ENCODE measurements around the gene HTN3.
"Not testable (repeated sequence)": the region's sequence is repeated elsewhere in the genome, so short reads cannot be mapped to it uniquely, and the experiment has no call there.

HTN3 gene

DNA sequence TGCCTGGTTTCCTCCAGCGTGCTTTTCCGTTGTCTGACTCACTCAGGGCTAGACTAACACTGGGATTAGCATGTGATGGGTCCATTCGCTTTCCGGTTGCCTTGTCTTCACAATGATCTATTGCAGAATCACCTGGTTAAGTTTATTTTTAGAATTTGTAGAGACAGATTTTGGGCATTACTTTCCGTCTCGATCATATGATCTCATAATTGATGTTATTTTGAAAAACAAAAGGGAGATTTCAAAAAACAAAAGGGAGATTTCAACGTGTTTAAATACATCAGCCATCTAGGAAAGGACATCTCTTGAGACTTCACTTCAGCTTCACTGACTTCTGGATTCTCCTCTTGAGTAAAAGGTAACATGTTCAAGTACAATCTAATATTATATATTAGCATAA, at the start of gene HTN3:
TSS of gene HTN3 (plus strand) at position 301 of the 400 bp plus-strand sequence. CDS start 2,282 bp downstream, outside the sequence.
- H3K4me3 ChIP-seq (ENCODE audit: low read depth, low read length); DNase-seq (ENCODE audit: low read depth): not testable (repeated sequence)

GRCh38 chr4:69984030-69984443, 44.2 kb upstream of the HTN3 start:
- DNase-seq (ENCODE audit: low read depth) = peak; percentile 26
- H3K4me3 ChIP-seq (ENCODE audit: low read depth, low read length) = no peak overlapping the region
- TF ChIP-seq CTCF (IDR thresholded peaks at IDR 0.05; ENCODE audit: insufficient read depth, low read depth, low read length, missing control alignments) = no peak

DNA sequence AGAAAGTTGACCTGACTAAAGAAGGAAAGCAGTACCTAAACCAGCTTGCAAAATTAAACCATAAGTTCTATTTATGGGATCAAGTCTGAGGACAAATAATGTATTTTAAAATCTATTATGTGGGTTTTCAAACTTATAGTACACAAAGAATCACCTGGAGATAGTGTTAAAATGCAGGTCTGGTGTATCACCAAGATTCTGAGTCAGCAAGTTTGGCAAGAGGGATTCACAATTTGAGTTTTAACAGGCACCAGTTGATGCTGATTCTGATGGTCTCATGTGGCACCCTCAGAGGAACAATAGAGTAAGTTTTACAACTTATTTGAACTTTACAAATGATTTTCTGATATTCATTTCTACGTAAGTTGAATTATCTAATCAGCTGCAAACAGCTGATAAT, 41.6 kb upstream of the HTN3 start:
- no peak for TF ChIP-seq CTCF (IDR thresholded peaks at IDR 0.05; ENCODE audit: insufficient read depth, low read depth, low read length, missing control alignments)

GRCh38 chr4:69991016-69991415, 37.2 kb upstream of the HTN3 start:
- no peak for DNase-seq (ENCODE audit: low read depth)
- no peak overlapping the region for H3K4me3 ChIP-seq (ENCODE audit: low read depth, low read length)
- TF ChIP-seq CTCF (IDR thresholded peaks at IDR 0.05; ENCODE audit: insufficient read depth, low read depth, low read length, missing control alignments) = no peak

More for the DNA sequence above, 41.6 kb upstream of the HTN3 start:
- DNase-seq (ENCODE audit: low read depth) = no peak
- H3K4me3 ChIP-seq (ENCODE audit: low read depth, low read length) = no peak overlapping the region

DNA sequence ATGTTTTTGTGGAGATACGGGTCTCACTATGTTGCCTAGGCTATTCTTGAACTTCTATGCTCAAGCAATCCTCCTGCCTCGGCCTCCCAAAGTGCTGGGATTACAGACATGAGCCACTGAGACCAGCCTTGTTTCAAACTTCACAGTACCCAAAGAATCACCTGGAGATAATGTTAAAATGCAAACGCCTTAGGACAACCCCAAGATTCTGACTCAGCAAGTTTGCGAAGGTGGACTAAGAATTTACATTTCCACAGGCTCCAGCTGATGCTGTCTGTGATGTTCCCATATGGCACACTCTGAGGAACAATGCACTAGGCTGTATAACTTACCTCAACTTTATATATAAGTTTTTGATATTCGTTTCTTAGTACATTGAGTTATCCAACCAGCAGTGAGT, 33.5 kb upstream of the HTN3 start:
- no peak for DNase-seq (ENCODE audit: low read depth)

GRCh38 chr4:69995526-69996016, 32.7 kb upstream of the HTN3 start, which contains the start of gene STATH:
STATH (plus strand) TSS chr4:69995966; CDS start chr4:69998438, 2,472 bp downstream.
- no peak for TF ChIP-seq CTCF (IDR thresholded peaks at IDR 0.05; ENCODE audit: insufficient read depth, low read depth, low read length, missing control alignments)
- no peak within 1 kb of the TSS for H3K4me3 ChIP-seq (ENCODE audit: low read depth, low read length)
- DNase-seq (ENCODE audit: low read depth) = no peak

More for the DNA sequence above, 33.5 kb upstream of the HTN3 start:
- H3K4me3 ChIP-seq (ENCODE audit: low read depth, low read length) = no peak overlapping the region
- no peak for TF ChIP-seq CTCF (IDR thresholded peaks at IDR 0.05; ENCODE audit: insufficient read depth, low read depth, low read length, missing control alignments)

- H3K4me3 ChIP-seq (ENCODE audit: low read depth, low read length) = peak overlapping the region; percentile 18; the same call in 1 of the 2 replicates
- DNase-seq (ENCODE audit: low read depth) = peak; percentile 5
- TF ChIP-seq CTCF (IDR thresholded peaks at IDR 0.05; ENCODE audit: insufficient read depth, low read depth, low read length, missing control alignments) = no peak
Measured at GRCh38 chr4:69999420-69999819, 28.8 kb upstream of the HTN3 start.

Measured in GM12865 (cell line).